Neural cell (in vitro differentiated cells): ENCODE measurements around the gene AFF3.

Experiments
- CTCF ChIP-seq: fragments of 450-650 bp; IDR thresholded peaks from 2 replicates; pipeline ENCODE4 v1.5.1; 2014; ENCODE audit warnings: antibody characterized with exemption, mild to moderate bottlenecking, moderate library complexity; ENCODE audit not compliant: poor library complexity, severe bottlenecking
- RAD21 ChIP-seq: fragments of 450-650 bp; conservative IDR thresholded peaks from 2 replicates; pipeline ENCODE4 v1.6.1; 2014; ENCODE audit warnings: antibody characterized with exemption, mild to moderate bottlenecking, moderate library complexity
- REST ChIP-seq: IDR thresholded peaks from 2 replicates; pipeline ENCODE4 v1.6.1; 2012; ENCODE audit warnings: borderline replicate concordance

- TF ChIP-seq CTCF (no peak), RAD21 (no peak), REST (no peak)
Observed at GRCh38 chr2:99640635-99641151, 501.7 kb downstream of the AFF3 start.
